ENCODE data around the gene CADPS.

CADPS gene

DNA sequence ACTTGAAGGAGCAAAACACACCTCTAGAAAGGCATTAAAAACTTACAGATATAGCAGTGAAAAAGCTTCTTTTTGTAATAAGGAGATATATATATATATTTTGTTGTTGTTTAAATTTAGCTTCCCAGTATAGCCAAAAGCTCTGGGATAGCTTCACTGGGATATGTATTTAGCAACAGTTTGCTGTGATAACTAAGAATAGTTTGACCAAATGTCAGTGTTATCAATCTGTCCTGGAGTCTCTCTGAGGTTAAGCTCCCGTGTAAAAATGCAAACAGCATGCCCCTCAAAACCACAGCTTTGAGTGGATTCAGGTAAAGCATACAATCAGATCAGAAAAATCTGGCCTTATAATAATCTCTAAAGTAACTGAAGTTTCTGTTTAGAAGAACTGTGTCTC is 2.9 kb downstream of the CADPS start:
- H3K9me3 Mint-ChIP-seq, result peaks cover 14% of the 10 kb centered on the region
- H3K4me3 Mint-ChIP-seq, result no peak overlapping the region

DNA sequence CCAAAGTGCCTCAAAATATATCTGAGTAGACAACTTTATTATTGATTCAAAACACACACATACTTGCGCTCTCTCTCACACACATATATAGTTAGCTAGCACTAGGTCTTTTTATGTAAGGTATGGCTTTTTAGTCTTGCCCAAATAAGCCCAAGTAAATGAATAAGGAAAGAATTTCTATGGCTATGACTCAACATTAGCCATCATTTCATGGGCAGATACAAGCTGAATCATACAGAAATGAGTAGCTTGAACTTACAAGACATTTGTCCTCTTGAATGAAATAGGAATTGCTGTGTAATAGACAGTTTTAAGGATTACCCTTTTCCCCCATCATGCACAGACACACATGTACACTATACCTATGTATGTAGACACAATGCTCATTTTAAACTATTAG is 4.9 kb downstream of the CADPS start:
- TF ChIP-seq, protein P1, sequence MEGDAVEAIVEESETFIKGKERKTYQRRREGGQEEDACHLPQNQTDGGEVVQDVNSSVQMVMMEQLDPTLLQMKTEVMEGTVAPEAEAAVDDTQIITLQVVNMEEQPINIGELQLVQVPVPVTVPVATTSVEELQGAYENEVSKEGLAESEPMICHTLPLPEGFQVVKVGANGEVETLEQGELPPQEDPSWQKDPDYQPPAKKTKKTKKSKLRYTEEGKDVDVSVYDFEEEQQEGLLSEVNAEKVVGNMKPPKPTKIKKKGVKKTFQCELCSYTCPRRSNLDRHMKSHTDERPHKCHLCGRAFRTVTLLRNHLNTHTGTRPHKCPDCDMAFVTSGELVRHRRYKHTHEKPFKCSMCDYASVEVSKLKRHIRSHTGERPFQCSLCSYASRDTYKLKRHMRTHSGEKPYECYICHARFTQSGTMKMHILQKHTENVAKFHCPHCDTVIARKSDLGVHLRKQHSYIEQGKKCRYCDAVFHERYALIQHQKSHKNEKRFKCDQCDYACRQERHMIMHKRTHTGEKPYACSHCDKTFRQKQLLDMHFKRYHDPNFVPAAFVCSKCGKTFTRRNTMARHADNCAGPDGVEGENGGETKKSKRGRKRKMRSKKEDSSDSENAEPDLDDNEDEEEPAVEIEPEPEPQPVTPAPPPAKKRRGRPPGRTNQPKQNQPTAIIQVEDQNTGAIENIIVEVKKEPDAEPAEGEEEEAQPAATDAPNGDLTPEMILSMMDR (IDR thresholded peaks at IDR 0.05), result no peak
- no peaks in the 10 kb centered on the region for H3K36me3 Mint-ChIP-seq (ENCODE audit: low read depth)
- peaks cover 18% of the 10 kb centered on the region for H3K27me3 Mint-ChIP-seq (ENCODE audit: low read depth, poor library complexity)

More for the DNA sequence above, 2.9 kb downstream of the CADPS start:
- Mint-ChIP-seq H3K4me1 (peaks cover 24% of the 10 kb centered on the region), H3K27ac (no peak overlapping the region), H3K36me3 (ENCODE audit: low read depth) (no peaks in the 10 kb centered on the region), H3K27me3 (ENCODE audit: low read depth, poor library complexity) (peaks cover 31% of the 10 kb centered on the region)
- TF ChIP-seq, protein P1 (IDR thresholded peaks at IDR 0.05), result no peak
- no peak for DNase-seq

DNA sequence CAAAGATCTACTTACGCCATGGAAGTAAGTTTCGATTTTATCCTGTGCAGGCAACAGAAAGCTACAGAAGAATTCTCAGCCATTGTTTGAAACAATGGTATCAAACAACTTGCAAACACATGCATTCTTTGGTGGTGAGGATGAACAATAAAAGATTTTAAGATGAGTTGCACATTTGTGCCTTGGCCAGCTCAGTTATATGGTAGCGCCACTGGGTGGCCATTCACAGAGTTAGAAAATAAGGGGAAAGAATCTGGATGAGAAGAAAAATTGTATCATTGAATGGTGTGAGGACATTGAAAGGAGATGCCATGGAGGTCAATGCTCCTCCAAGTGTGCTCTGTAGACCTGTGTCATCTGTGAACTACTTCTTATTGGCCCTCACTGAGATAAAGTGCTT is 11.6 kb downstream of the CADPS start:
- Mint-ChIP-seq H3K4me3 (no peak overlapping the region), H3K4me1 (no peaks in the 10 kb centered on the region), H3K36me3 (ENCODE audit: low read depth) (no peaks in the 10 kb centered on the region), H3K27me3 (ENCODE audit: low read depth, poor library complexity) (peaks cover 4% of the 10 kb centered on the region), H3K9me3 (no peaks in the 10 kb centered on the region), H3K27ac (no peak overlapping the region)
- TF ChIP-seq, protein P1 (IDR thresholded peaks at IDR 0.05), result no peak
- no peak for DNase-seq

More for the DNA sequence above, 4.9 kb downstream of the CADPS start:
- H3K27ac Mint-ChIP-seq, result no peak overlapping the region
- peaks cover 3% of the 10 kb centered on the region for H3K9me3 Mint-ChIP-seq
- peaks cover 16% of the 10 kb centered on the region for H3K4me1 Mint-ChIP-seq
- H3K4me3 Mint-ChIP-seq, result no peak overlapping the region
- DNase-seq, result no peak

DNA sequence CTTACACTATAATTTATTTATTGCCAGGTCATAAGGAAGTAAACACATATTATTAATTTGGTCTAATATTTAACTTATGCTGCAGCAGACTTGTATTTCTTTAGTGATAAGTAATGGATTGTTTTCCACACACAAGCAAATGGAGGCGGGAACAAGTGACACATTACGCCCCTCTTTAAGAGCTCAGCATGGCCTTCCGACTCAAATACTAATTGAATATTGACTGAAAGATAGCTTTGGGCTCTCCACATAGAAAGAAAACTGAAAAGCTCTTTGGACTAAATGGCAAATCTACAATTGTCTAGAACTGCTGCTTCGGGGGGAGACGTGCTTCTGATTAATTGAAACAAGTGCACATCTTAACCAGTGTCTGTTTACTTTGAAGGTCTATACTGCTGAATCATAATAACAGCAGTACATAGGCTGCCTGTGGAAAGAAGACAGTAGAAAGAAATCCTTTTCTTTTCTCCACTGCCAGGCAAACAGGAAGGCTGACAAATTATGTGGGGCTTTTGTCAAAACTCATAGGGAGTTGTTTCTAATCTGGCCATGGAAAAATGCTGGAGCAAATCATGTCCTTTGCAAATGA is 15.9 kb downstream of the CADPS start:
- no peaks in the 10 kb centered on the region for H3K4me1 Mint-ChIP-seq
- no peak for DNase-seq
- H3K27ac Mint-ChIP-seq, result no peak overlapping the region
- no peak overlapping the region for H3K4me3 Mint-ChIP-seq
- H3K27me3 Mint-ChIP-seq (ENCODE audit: low read depth, poor library complexity), result peaks cover 4% of the 10 kb centered on the region
- TF ChIP-seq, protein P1 (IDR thresholded peaks at IDR 0.05), result no peak
- H3K9me3 Mint-ChIP-seq, result no peaks in the 10 kb centered on the region
- H3K36me3 Mint-ChIP-seq (ENCODE audit: low read depth), result no peaks in the 10 kb centered on the region

DNA sequence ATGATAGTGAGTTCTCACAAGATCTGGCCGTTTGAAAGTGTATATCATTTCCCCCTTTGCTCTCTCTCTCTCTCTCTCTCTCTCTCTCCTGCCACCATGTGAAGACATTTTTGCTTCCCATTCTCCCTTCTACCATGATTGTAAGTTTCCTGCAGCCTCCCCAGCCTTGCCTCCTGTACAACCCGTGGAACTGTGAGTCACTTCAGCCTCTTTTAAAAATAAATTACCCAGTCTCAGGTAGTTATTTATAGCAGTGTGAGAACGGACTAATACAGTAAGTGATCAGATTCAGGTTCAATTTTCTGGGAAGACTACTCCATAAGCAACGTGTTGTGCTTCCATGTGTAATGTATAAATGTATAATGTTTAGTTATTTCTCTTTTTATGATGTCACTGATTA is 29.2 kb downstream of the CADPS start:
- peaks cover 7% of the 10 kb centered on the region for H3K9me3 Mint-ChIP-seq
- no peak overlapping the region for H3K4me3 Mint-ChIP-seq
- H3K36me3 Mint-ChIP-seq (ENCODE audit: low read depth), result no peaks in the 10 kb centered on the region
- no peak overlapping the region for H3K27ac Mint-ChIP-seq
- no peaks in the 10 kb centered on the region for H3K4me1 Mint-ChIP-seq
- H3K27me3 Mint-ChIP-seq (ENCODE audit: low read depth, poor library complexity), result peaks cover 3% of the 10 kb centered on the region
- DNase-seq, result no peak
- TF ChIP-seq, protein P1 (IDR thresholded peaks at IDR 0.05), result no peak

DNA sequence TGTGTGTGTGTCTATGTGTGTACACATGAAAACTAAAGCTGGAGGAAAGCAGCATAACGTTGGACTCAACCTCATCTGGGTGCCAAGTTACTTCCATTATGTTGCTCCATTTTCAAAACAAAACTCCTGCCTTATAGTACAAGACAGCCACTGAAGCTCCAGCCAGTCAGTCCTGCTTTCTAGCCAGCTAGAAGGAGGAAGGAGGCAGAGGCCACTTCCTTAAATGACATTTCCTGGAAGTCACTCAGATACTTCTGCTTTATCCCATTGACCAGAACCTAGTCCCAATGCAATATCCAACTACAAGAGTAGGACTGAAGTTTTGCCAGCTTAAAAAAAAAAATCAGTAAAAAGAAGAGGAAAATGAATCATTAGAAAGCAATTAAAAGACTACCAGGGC is 31.7 kb downstream of the CADPS start:
- peaks cover 7% of the 10 kb centered on the region for H3K9me3 Mint-ChIP-seq
- no peaks in the 10 kb centered on the region for H3K36me3 Mint-ChIP-seq (ENCODE audit: low read depth)
- H3K4me3 Mint-ChIP-seq, result no peak overlapping the region

More for the DNA sequence above, 31.7 kb downstream of the CADPS start:
- TF ChIP-seq, protein P1 (IDR thresholded peaks at IDR 0.05), result no peak
- no peak overlapping the region for H3K27ac Mint-ChIP-seq
- DNase-seq, result no peak
- H3K4me1 Mint-ChIP-seq, result no peaks in the 10 kb centered on the region
- peaks cover 11% of the 10 kb centered on the region for H3K27me3 Mint-ChIP-seq (ENCODE audit: low read depth, poor library complexity)
